HCT116 (cell line): ENCODE results near the gene LCK. TPM values are rescaled to one million over a fixed set of nuclear protein-coding genes. Genes with fewer than 3 reads are reported as not detected.

Source experiments
- ATAC-seq: fragments of 200-7000 bp; cut with Tn5 transposase; 2 replicates; pipeline ENCODE4 v1.9.1; 2020; ENCODE audit warnings: mild to moderate bottlenecking, moderate library complexity
- BruUV-seq: library from RNA; stranded (reverse); fragments of 400-500 nt; replicated peaks from 2 replicates; lab custom pipeline; 2021; lab: Mats Ljungman, UMichigan
- CTCF ChIA-PET: fragments of 300-600 bp; sonication (Branson Sonifier 250); formaldehyde crosslinking; loops from one replicate; lab custom pipeline; 2021; ENCODE audit warnings: antibody characterized with exemption; lab: Charles Lee
- POLR2A ChIA-PET: fragments of 300-600, 350-600 bp; sonication (Branson Sonifier 250); formaldehyde crosslinking; loops from one replicate; lab custom pipeline; 2021; ENCODE audit warnings: antibody characterized with exemption; lab: Charles Lee
- RAD21 ChIA-PET, 2 experiments: fragments of 300-600 bp; sonication (Branson Sonifier 250); formaldehyde crosslinking; loops; one replicate each; lab custom pipeline; 2023; ENCODE audit warnings: low total read pairs in 2 of 2; ENCODE audit not compliant: uncharacterized antibody in 2 of 2, unreplicated experiment in 2 of 2, low non-redundant PET in 1 of 2; lab: Charles Lee
- DNase-seq: peaks from one replicate; pipeline ENCODE4 v3.0.0-alpha.2; 2010; ENCODE audit warnings: low read depth, low spot score
- H2AFZ ChIP-seq: fragments of 200-600 bp; shearing (Covaris generic), sonication (generic); 2 replicates; pipeline ENCODE4 v1.6.1; 2017; ENCODE audit warnings: low read depth, mixed run types, mixed read lengths, antibody characterized with exemption, low read length; ENCODE audit not compliant: poor library complexity, severe bottlenecking
- H3K27ac ChIP-seq: 2 replicates; pipeline ENCODE4 v1.5.1; 2012; ENCODE audit warnings: low read depth, low read length
- H3K27me3 ChIP-seq: fragments of 200-600 bp; sonication (generic); 2 replicates; pipeline ENCODE4 v1.6.1; 2016; ENCODE audit warnings: mixed run types, low read length, mixed read lengths; ENCODE audit not compliant: insufficient read depth
- H3K36me3 ChIP-seq, 2 experiments: fragments of 200-500 bp in 1 of 2; fragments of 200-600 bp in 1 of 2; sonication (Bioruptor generic) in 1 of 2; sonication (generic) in 1 of 2; 2 replicates each; pipeline versions ENCODE4 v1.5.1 to v1.6.1; 2014 to 2016; ENCODE audit warnings: low read length in 2 of 2, inconsistent platforms in 1 of 2, mixed read lengths in 1 of 2, mixed run types in 1 of 2; ENCODE audit not compliant: insufficient read depth in 2 of 2, control insufficient read depth in 1 of 2
- H3K4me1 ChIP-seq, 2 experiments: fragments of 200-600 bp in 1 of 2; sonication (generic) in 1 of 2; 2 replicates each; pipeline versions ENCODE4 v1.5.1 to v1.6.1; 2012 to 2017; ENCODE audit warnings: low read length in 2 of 2, inconsistent platforms in 1 of 2, mild to moderate bottlenecking in 1 of 2, mixed read lengths in 1 of 2, mixed run types in 1 of 2, moderate library complexity in 1 of 2; ENCODE audit not compliant: insufficient read depth in 2 of 2, control insufficient read depth in 1 of 2
- H3K4me2 ChIP-seq: fragments of 200-600 bp; sonication (generic); 2 replicates; pipeline ENCODE4 v1.6.1; 2017; ENCODE audit warnings: mixed run types, low read length, mixed read lengths
- H3K4me3 ChIP-seq, 2 experiments: fragments of 200-600 bp in 1 of 2; sonication (generic) in 1 of 2; replicated peaks in 1 of 2; 2 replicates each; pipeline ENCODE4 v1.5.1; 2011 to 2016; ENCODE audit warnings: low read length in 2 of 2, control low read depth in 1 of 2, low read depth in 1 of 2, mild to moderate bottlenecking in 1 of 2, mixed read lengths in 1 of 2, mixed run types in 1 of 2
- H3K79me2 ChIP-seq: fragments of 200-600 bp; sonication (generic); 2 replicates; pipeline ENCODE4 v1.6.1; 2017; ENCODE audit warnings: mild to moderate bottlenecking, mixed run types, low read length, moderate library complexity, mixed read lengths; ENCODE audit not compliant: insufficient read depth
- H3K9ac ChIP-seq: fragments of 200-600 bp; sonication (generic); 2 replicates; pipeline ENCODE4 v1.6.1; 2016; ENCODE audit warnings: low read length, mixed read lengths
- H3K9me2 ChIP-seq: fragments of 200-600 bp; sonication (generic), shearing (Covaris generic); 2 replicates; pipeline ENCODE4 v1.6.1; 2017; ENCODE audit warnings: mixed run types, mild to moderate bottlenecking, moderate library complexity; ENCODE audit not compliant: insufficient read depth
- H3K9me3 ChIP-seq, 2 experiments: fragments of 200-500 bp in 1 of 2; fragments of 200-600 bp in 1 of 2; sonication (Bioruptor generic) in 1 of 2; sonication (generic) in 1 of 2; 2 replicates each; pipeline ENCODE4 v1.6.1; 2014 to 2017; ENCODE audit warnings: low read length in 2 of 2, mixed read lengths in 2 of 2, inconsistent platforms in 1 of 2, low read depth in 1 of 2, mild to moderate bottlenecking in 1 of 2, mixed run types in 1 of 2, moderate library complexity in 1 of 2; ENCODE audit not compliant: control insufficient read depth in 1 of 2, insufficient read depth in 1 of 2
- H4K20me1 ChIP-seq: fragments of 200-600 bp; sonication (generic), shearing (Covaris generic); 2 replicates; pipeline ENCODE4 v1.6.1; 2017; ENCODE audit warnings: mixed run types, mild to moderate bottlenecking, moderate library complexity; ENCODE audit not compliant: insufficient read depth
- CBX3 ChIP-seq: IDR thresholded peaks from 2 replicates; pipeline ENCODE4 v1.6.1; 2012; ENCODE audit warnings: low read depth
- RAD21 ChIP-seq: IDR thresholded peaks from 2 replicates; pipeline ENCODE4 v1.6.1; 2012; ENCODE audit warnings: low read depth, mild to moderate bottlenecking
- intact Hi-C: fragments of 100-400 bp; cut with micrococcal nuclease; formaldehyde crosslinking; loops from 2 replicates; pipeline ENCODE4 v1.10.0; 2022
- total RNA-seq: library from RNA; stranded (reverse); gene quantifications from one replicate; pipeline ENCODE4 v1.2.1, GENCODE V29; 2021; ENCODE audit not compliant: unreplicated experiment
- TF ChIP-seq, protein P1 (sequence below), 3 experiments: fragments of 200-600 bp in 1 of 3; sonication (generic) in 1 of 3; IDR thresholded peaks in 2 of 3; conservative IDR thresholded peaks in 1 of 3; 2 replicates each; pipeline ENCODE4 v1.5.1; 2012 to 2017; ENCODE audit warnings: low read depth in 2 of 3, low read length in 2 of 3, antibody characterized with exemption in 1 of 3, borderline replicate concordance in 1 of 3, control low read depth in 1 of 3, mild to moderate bottlenecking in 1 of 3, mixed read lengths in 1 of 3, mixed run types in 1 of 3, moderate library complexity in 1 of 3; ENCODE audit not compliant: insufficient read depth in 1 of 3

Gene LCK
- total RNA-seq, 1 experiment from 2014 or later: 0.79 TPM

DNA sequence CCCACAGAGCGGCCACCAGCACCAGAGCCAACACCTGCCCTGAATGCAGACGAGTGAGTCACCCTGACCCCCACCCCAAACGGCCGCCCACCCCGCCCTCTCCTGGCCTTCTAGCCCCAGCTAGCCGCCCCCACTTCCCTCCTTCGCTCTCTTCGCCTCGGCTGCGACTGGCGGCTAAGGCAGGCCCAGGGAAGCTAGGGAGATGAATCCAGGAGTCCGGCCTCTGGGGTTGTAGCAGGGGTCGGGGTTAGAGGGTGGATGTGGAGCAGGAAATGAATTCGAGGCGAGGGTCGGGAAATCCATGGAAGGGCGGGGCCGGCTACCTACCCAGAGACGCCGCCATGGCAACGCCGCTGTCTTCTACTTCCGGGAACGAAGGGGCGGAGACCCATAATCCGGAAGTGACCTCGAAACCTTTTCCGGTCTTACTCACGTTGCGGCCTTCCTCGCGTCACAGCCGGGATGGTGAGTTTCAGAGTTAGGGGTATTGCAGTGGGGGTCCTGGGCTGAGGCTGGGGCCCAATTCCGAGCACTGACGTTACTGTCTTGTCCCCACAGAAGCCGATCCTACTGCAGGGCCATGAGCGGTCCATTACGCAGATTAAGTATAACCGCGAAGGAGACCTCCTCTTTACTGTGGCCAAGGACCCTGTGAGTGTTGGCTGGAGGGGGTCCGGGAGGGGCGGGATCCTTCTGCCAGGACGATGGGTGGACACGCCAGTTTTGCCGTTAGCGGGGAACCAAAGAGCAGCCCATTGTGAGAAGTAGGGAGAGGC is 28.9 kb upstream of the LCK start, which contains the start of the genes EIF3I and TMEM234 (continued):
- TF ChIP-seq, protein P1, sequence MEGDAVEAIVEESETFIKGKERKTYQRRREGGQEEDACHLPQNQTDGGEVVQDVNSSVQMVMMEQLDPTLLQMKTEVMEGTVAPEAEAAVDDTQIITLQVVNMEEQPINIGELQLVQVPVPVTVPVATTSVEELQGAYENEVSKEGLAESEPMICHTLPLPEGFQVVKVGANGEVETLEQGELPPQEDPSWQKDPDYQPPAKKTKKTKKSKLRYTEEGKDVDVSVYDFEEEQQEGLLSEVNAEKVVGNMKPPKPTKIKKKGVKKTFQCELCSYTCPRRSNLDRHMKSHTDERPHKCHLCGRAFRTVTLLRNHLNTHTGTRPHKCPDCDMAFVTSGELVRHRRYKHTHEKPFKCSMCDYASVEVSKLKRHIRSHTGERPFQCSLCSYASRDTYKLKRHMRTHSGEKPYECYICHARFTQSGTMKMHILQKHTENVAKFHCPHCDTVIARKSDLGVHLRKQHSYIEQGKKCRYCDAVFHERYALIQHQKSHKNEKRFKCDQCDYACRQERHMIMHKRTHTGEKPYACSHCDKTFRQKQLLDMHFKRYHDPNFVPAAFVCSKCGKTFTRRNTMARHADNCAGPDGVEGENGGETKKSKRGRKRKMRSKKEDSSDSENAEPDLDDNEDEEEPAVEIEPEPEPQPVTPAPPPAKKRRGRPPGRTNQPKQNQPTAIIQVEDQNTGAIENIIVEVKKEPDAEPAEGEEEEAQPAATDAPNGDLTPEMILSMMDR (IDR thresholded peaks at IDR 0.05 in 2 of 3, conservative IDR thresholded peaks at IDR 0.05 in 1 of 3; ENCODE audit: borderline replicate concordance in 1 of 3, insufficient read depth in 1 of 3, low read depth in 2 of 3, low read length in 2 of 3): no peak

DNA sequence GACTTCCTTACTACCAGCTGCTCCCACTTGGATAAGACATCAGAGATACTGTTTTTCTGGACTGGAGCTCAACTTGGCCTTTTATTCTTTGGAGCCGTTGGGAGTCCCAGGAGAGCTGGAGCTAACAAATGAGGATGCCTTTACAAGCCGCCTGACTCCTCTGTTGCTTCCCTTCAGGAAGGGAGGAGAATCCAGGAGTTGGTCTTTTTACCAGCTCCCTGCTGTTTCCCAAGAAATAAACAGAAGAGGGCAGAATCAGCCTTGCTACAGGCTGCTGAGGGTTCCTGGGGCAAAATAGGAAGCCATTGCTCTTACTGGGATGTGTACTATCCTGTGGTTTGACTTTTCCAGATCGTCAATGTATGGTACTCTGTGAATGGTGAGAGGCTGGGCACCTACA is 27.4 kb upstream of the LCK start:
- ChIA-PET CTCF (interaction anchor here (0.9 kb wide), 1 partner anchor 20 kb away, joined by 5 read pairs; no protein-coding TSS in a partner anchor), RAD21 (no interaction called here), POLR2A (interaction anchor here (0.9 kb wide), 1 partner anchor 17 kb away, joined by 3 read pairs; no protein-coding TSS in a partner anchor)
- Histone ChIP-seq H4K20me1 (no peaks in the 10 kb centered on the region), H3K9me3 (no peaks in the 10 kb centered on the region), H2AFZ (no peak overlapping the region), H3K9me2 (no peaks in the 10 kb centered on the region), H3K36me3 (peaks cover 31 to 37% of the 10 kb centered on the region in 2 experiments), H3K4me3 (peak overlapping the region; percentile 96 to 99), H3K27me3 (no peaks in the 10 kb centered on the region), H3K27ac (0 out of 2 replicates have a peak overlapping the region, but pooled peaks have one; percentile 16), H3K4me2 (peak overlapping the region; percentile 96), H3K4me1 (peaks cover 15 to 35% of the 10 kb centered on the region in 2 experiments), H3K79me2 (peaks cover 58% of the 10 kb centered on the region), H3K9ac (peak overlapping the region; percentile 99)
- intact Hi-C loops: no loop called here
- TF ChIP-seq RAD21 (peak; percentile 21; the same call in 1 of the 2 replicates), CBX3 (no peak)
- DNase-seq: no peak
- no TSS peak for BruUV-seq
- ATAC-seq: no peak
